ENCODE measurements around the gene MED13L.

GRCh38 chr12:115973968-115974724, 303.3 kb downstream of the MED13L start:
- TF ChIP-seq EZH2 (IDR thresholded peaks at IDR 0.05; ENCODE audit: borderline replicate concordance, low read length) = no peak
- no peak for TF ChIP-seq CTCF (conservative IDR thresholded peaks at IDR 0.05 in 1 of 2, IDR thresholded peaks at IDR 0.05 in 1 of 2; ENCODE audit: extremely low read depth in 1 of 2, insufficient read depth in 1 of 2, low read depth in 1 of 2, low read length in 2 of 2)
